GM12873 (cell line): Measurements from ENCODE around the gene TBX1.

ENCODE experiments used
- TF ChIP-seq, protein P1 (sequence below): IDR thresholded peaks from 2 replicates; pipeline ENCODE4 v1.5.1; 2012; ENCODE audit warnings: low read depth, mild to moderate bottlenecking, moderate library complexity, low read length, control low read depth; ENCODE audit not compliant: insufficient read depth; ENCODE audit errors: missing control alignments

Gene TBX1

GRCh38 chr22:19760058-19760950 lies at the start of gene TBX1:
TSS of gene TBX1 (plus strand) at chr22:19760778. CDS start at chr22:19760844, 66 bp downstream.
- TF ChIP-seq, protein P1, sequence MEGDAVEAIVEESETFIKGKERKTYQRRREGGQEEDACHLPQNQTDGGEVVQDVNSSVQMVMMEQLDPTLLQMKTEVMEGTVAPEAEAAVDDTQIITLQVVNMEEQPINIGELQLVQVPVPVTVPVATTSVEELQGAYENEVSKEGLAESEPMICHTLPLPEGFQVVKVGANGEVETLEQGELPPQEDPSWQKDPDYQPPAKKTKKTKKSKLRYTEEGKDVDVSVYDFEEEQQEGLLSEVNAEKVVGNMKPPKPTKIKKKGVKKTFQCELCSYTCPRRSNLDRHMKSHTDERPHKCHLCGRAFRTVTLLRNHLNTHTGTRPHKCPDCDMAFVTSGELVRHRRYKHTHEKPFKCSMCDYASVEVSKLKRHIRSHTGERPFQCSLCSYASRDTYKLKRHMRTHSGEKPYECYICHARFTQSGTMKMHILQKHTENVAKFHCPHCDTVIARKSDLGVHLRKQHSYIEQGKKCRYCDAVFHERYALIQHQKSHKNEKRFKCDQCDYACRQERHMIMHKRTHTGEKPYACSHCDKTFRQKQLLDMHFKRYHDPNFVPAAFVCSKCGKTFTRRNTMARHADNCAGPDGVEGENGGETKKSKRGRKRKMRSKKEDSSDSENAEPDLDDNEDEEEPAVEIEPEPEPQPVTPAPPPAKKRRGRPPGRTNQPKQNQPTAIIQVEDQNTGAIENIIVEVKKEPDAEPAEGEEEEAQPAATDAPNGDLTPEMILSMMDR, result no peak

DNA sequence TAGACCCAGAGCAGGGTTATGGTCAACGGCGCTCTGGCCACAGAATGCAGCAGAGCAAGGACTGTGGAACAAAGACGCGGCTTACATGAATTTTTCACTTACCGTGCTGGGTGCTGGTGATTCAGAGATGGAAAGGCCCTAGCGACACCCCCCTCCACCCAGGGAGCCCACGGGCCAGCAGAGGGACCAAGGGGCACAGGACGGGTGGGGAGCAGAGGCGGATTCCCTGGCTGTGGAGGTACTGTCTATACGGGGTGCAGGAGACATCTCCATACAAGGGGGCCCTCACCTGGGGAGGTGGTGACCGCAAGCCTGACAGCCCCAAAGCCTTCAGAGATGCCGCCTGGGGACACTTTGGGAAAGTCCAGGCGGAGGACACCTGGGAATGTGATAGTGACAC lies 47.3 kb upstream of the TBX1 start:
- TF ChIP-seq, protein P1, result no peak

GRCh38 chr22:19713650-19714311 lies 46.8 kb upstream of the TBX1 start:
- TF ChIP-seq, protein P1, result no peak

GRCh38 chr22:19714312-19715187 lies 46.0 kb upstream of the TBX1 start, which contains the start of gene SEPTIN5:
TSS of gene SEPTIN5 (plus strand) at chr22:19714503. CDS start at chr22:19714589, 86 bp downstream.
- TF ChIP-seq, protein P1, result no peak

DNA sequence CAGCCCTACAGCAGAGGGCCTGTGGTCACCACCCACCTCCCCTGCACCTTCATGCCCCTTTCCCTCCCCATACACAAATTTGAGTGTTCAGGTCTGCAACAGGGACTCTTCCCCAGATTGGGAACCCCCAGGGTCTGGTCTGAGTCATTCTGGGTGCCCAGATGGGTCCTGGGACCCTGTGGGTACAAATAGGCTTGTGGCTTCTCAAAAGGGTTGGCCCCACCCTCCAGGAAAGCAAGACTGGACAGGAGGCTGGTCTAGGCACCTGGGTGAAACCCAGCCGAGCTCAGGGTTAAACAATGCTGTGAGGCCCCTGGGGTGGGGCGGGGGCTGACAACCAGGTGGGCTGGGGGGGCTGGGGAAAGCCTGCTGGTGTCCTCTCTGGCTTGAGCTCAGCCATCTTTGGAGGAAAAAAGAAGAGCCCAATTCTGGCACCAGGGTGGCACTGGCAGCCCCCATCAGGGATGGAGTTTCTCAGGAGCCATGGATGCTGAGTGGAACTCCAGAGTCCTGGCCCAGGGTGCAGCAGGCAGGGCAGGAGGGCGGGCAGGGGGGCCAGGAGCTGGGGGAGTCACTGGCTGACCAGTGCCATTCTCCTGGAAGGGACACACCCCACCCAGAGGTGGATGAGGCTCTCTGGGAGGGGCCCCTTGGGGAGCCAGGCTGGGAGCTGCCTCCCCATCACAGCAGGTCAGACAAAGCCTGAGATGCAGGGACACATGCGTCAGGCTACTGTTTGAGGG lies 45.2 kb upstream of the TBX1 start:
- TF ChIP-seq, protein P1, result no peak

DNA sequence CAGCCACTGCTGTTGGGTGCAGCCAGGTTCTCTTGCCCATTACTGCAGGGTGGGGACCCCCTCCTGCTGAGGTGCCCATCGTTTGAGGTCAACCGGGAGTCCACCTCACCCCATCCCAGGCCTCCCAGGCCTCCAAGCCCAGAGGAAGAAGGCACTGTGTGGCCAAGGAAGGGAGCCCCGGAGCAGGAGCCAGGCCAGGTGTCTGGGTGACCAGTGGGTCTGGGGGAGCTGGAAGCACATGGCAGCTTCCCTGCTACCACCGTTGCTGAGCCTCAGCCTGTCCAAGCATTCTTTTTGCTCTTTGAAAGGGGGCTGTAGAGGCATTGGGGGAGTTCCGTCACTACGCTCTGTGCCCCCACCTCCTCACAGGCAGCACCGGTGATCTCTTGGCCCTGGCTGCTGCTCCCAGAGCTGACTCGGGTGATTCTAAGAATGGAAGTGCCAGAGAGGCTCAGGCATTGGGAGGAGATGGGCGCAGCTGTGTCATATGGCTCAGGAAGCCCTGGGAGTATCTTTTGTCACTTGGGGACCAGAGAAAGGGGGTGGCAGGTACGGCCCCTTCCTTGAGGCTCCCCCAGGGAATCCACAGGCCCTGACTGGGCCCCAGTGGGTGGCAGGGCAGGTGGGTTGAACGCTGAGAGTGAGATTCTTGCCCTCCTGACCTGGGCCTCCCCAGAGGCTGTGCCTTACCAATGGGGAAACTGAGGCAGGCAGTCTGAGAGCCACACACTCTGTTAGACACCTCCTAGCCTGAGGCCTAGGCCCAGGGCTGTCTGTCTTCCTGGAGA lies 44.3 kb upstream of the TBX1 start:
- TF ChIP-seq, protein P1, result no peak
